ENCODE results near the gene FN3K. TPM values are rescaled to one million over a fixed set of nuclear protein-coding genes. Genes with fewer than 3 reads are reported as not detected.

The FN3K gene
- total and polyA plus RNA-seq, 2 of the 13 experiments (the other 11 are each of a cell fraction or from before 2014, with no cell fraction given): 3.5 to 12.2 TPM

- Histone ChIP-seq H3K27ac (ENCODE audit: extremely low read length, insufficient read depth, low read length) (no peak overlapping the region), H3K36me3 (replicated peaks in 1 of 2; ENCODE audit: control insufficient read depth in 1 of 2, insufficient read depth in 2 of 2, low read length in 2 of 2) (peaks cover 7 to 32% of the 10 kb centered on the region in 2 experiments; a peak in 4 of 5 replicates), H3K4me1 (ENCODE audit: insufficient read depth, low read length) (peaks cover 5% of the 10 kb centered on the region), H3K4me2 (ENCODE audit: low read depth, low read length) (no peak overlapping the region), H3K9me3 (ENCODE audit: low read length) (no peaks in the 10 kb centered on the region), H4K20me1 (ENCODE audit: insufficient read depth, low read length) (peaks cover 4% of the 10 kb centered on the region; the same call in 1 of the 2 replicates), H3K27me3 (ENCODE audit: control insufficient read depth in 1 of 2, insufficient read depth in 2 of 2, low read length in 2 of 2) (no peaks in the 10 kb centered on the region), H3K4me3 (replicated peaks in 1 of 3; ENCODE audit: insufficient read depth in 1 of 3, low read depth in 2 of 3, low read length in 3 of 3) (no peak overlapping the region), H3K9ac (ENCODE audit: insufficient read depth, low read depth, low read length) (no peak overlapping the region), H3K79me2 (ENCODE audit: insufficient read depth, low read length) (no peaks in the 10 kb centered on the region), H2AFZ (ENCODE audit: low read length) (no peak overlapping the region)
- no peak for ATAC-seq
- in situ Hi-C loops (cut with HindIII; ENCODE audit: extremely low pct_ligation_motif_present, low pct_unique_long_range_greater_than_20kb) (loop anchor here (5.0 kb wide), 1 partner anchor 109 kb away; no protein-coding TSS in a partner anchor), intact Hi-C loops (cut with micrococcal nuclease; ENCODE audit: unreplicated experiment) (no loop called here)
- ChIA-PET CTCF (ENCODE audit: low intra/inter-chr PET ratio, low total read pairs) (interaction anchor here (2.1 kb wide), 1 partner anchor 108 kb away, joined by 18 read pairs; no protein-coding TSS in a partner anchor), POLR2A (no interaction called here)
- no peak for FAIRE-seq
- WGBS (ENCODE audit: low lambda C conversion rate): 96% methylated on average over 13 of the region's 13 CpGs
- no peak for DNase-seq (ENCODE audit: low spot score)
- TF ChIP-seq ZNF598 (CRISPR knock-in tag; IDR thresholded peaks at IDR 0.05; ENCODE audit: borderline replicate concordance) (no peak), ZBTB7B (CRISPR knock-in tag; IDR thresholded peaks at IDR 0.05) (no peak), DMTF1 (CRISPR knock-in tag; IDR thresholded peaks at IDR 0.05) (no peak), ATRX (CRISPR knock-in tag; IDR thresholded peaks at IDR 0.05; ENCODE audit: borderline replicate concordance) (no peak), SMAD9 (CRISPR knock-in tag; IDR thresholded peaks at IDR 0.05) (no peak), NFKBIZ (CRISPR knock-in tag; IDR thresholded peaks at IDR 0.05) (no peak), HNRNPUL1 (IDR thresholded peaks at IDR 0.05; ENCODE audit: low read depth, low read length) (no peak), ZBTB26 (CRISPR knock-in tag; IDR thresholded peaks at IDR 0.05; ENCODE audit: borderline replicate concordance) (no peak)
- BruUV-seq (replicated peaks): no TSS peak
Measured at GRCh38 chr17:82776454-82776853, 41.0 kb downstream of the FN3K start.
